Measurements from ENCODE around the gene CCNB3.

Gene CCNB3

GRCh38 chrX:50375481-50376267, 171.1 kb downstream of the CCNB3 start:
- no peaks in the 10 kb centered on the region for H3K36me3 ChIP-seq (ENCODE audit: insufficient read depth, insufficient read length, low read length)
- no peaks in the 10 kb centered on the region for H3K9me3 ChIP-seq (ENCODE audit: insufficient read depth, low read length)
- H3K27me3 ChIP-seq (ENCODE audit: insufficient read depth, insufficient read length) = no peaks in the 10 kb centered on the region
- H3K4me1 ChIP-seq (ENCODE audit: insufficient read depth, insufficient read length) = no peaks in the 10 kb centered on the region
- no peak overlapping the region for H3K4me3 ChIP-seq (ENCODE audit: insufficient read length, low read depth)
- TF ChIP-seq SUZ12 (IDR thresholded peaks at IDR 0.05; ENCODE audit: extremely low read depth, insufficient read depth, insufficient read length) = no peak
- TF ChIP-seq ZNF274 (IDR thresholded peaks at IDR 0.05; ENCODE audit: low read depth, low read length) = no peak
- H3K9ac ChIP-seq (ENCODE audit: insufficient read length, low read depth) = no peak overlapping the region
- DNase-seq (ENCODE audit: low read depth, low spot score) = no peak

- H3K9me3 ChIP-seq (ENCODE audit: insufficient read depth, low read length) = no peaks in the 10 kb centered on the region
- H3K36me3 ChIP-seq (ENCODE audit: insufficient read depth, insufficient read length, low read length) = no peaks in the 10 kb centered on the region
- H3K9ac ChIP-seq (ENCODE audit: insufficient read length, low read depth) = no peak overlapping the region
- no peak for TF ChIP-seq SUZ12 (IDR thresholded peaks at IDR 0.05; ENCODE audit: extremely low read depth, insufficient read depth, insufficient read length)
- TF ChIP-seq YY1 (IDR thresholded peaks at IDR 0.05; ENCODE audit: insufficient read depth, insufficient read length) = no peak
- no peak for TF ChIP-seq ZNF274 (IDR thresholded peaks at IDR 0.05; ENCODE audit: low read depth, low read length)
- H3K27me3 ChIP-seq (ENCODE audit: insufficient read depth, insufficient read length) = no peaks in the 10 kb centered on the region
- no peaks in the 10 kb centered on the region for H3K4me1 ChIP-seq (ENCODE audit: insufficient read depth, insufficient read length)
- DNase-seq (ENCODE audit: low read depth, low spot score) = no peak
- no peak overlapping the region for H3K4me3 ChIP-seq (ENCODE audit: insufficient read length, low read depth)
Observed at GRCh38 chrX:50381729-50382415, 177.3 kb downstream of the CCNB3 start.

DNA sequence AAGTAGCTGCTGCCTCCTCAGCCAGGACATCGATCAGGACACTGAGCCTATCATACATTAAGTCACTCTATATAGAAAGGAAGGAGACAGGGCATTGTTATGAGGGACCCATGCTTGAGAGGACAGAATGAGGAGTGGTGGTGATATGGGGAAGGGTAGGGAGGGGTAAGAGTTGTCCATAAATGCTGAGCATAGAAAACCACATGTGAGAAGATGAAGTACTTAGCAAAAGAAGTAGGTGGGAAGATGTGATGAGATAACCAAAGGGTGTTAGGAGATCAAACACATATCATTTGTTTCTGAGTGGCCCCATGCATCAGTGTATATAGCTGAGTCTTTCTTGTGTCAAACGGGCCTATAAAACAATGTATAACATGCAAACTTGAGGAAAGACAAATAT, 182.0 kb downstream of the CCNB3 start:
- no peaks in the 10 kb centered on the region for H3K4me1 ChIP-seq (ENCODE audit: insufficient read depth, insufficient read length)
- TF ChIP-seq ZNF274 (IDR thresholded peaks at IDR 0.05; ENCODE audit: low read depth, low read length) (no peak), YY1 (IDR thresholded peaks at IDR 0.05; ENCODE audit: insufficient read depth, insufficient read length) (no peak), SUZ12 (IDR thresholded peaks at IDR 0.05; ENCODE audit: extremely low read depth, insufficient read depth, insufficient read length) (no peak)
- DNase-seq (ENCODE audit: low read depth, low spot score) = no peak
- H3K27me3 ChIP-seq (ENCODE audit: insufficient read depth, insufficient read length) = no peaks in the 10 kb centered on the region
- no peak overlapping the region for H3K9ac ChIP-seq (ENCODE audit: insufficient read length, low read depth)
- no peak overlapping the region for H3K4me3 ChIP-seq (ENCODE audit: insufficient read length, low read depth)
- no peaks in the 10 kb centered on the region for H3K9me3 ChIP-seq (ENCODE audit: insufficient read depth, low read length)
- no peaks in the 10 kb centered on the region for H3K36me3 ChIP-seq (ENCODE audit: insufficient read depth, insufficient read length, low read length)

DNA sequence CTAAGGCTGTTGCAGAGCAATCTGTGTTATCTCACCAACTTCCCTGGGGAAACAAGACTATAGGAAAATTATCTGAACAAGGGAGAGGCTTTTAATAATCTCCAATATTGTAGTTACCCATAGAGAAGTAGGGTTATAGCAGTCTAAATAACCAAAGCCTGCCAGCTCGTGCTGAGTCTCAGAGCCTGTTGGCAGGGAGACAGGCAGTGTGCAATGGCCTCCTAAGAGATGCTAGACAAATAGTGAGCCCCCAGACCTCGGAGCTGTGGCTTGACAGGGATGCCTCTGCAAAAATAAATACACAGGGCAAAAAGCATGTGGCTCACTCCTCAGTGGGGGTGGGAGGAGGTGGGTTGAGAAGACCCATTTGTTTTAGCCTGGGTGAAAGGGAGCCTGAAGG, 189.3 kb downstream of the CCNB3 start:
- H3K9ac ChIP-seq (ENCODE audit: insufficient read length, low read depth) = no peak overlapping the region
- no peaks in the 10 kb centered on the region for H3K36me3 ChIP-seq (ENCODE audit: insufficient read depth, insufficient read length, low read length)
- TF ChIP-seq SUZ12 (IDR thresholded peaks at IDR 0.05; ENCODE audit: extremely low read depth, insufficient read depth, insufficient read length) (no peak), ZNF274 (IDR thresholded peaks at IDR 0.05; ENCODE audit: low read depth, low read length) (no peak), YY1 (IDR thresholded peaks at IDR 0.05; ENCODE audit: insufficient read depth, insufficient read length) (no peak)
- no peak overlapping the region for H3K4me3 ChIP-seq (ENCODE audit: insufficient read length, low read depth)
- H3K9me3 ChIP-seq (ENCODE audit: insufficient read depth, low read length) = no peaks in the 10 kb centered on the region
- no peaks in the 10 kb centered on the region for H3K4me1 ChIP-seq (ENCODE audit: insufficient read depth, insufficient read length)
- H3K27me3 ChIP-seq (ENCODE audit: insufficient read depth, insufficient read length) = no peaks in the 10 kb centered on the region
- no peak for DNase-seq (ENCODE audit: low read depth, low spot score)

Data from NT2/D1 (cell line).